CD14-positive monocyte (primary cell): Measurements from ENCODE around the gene VAT1. TPM values are rescaled to one million over a fixed set of nuclear protein-coding genes. Genes with fewer than 3 reads are reported as not detected.
A peak's percentile ranks its signal among the peaks of the same experiment; 100 is the strongest.

Source experiments
- DNase-seq, 3 donors: peaks; one replicate each; pipeline ENCODE4 v3.0.0-alpha.2; 2011 to 2022
- H2AFZ ChIP-seq: 2 replicates; pipeline ENCODE4 v1.6.0; 2012; ENCODE audit warnings: mild to moderate bottlenecking, low read depth, low read length, inconsistent platforms; ENCODE audit not compliant: insufficient read depth, poor library complexity, severe bottlenecking
- H3K27ac ChIP-seq, 2 donors: 1 replicate in 1 of 2; 2 replicates in 1 of 2; pipeline ENCODE4 v1.5.1; 2012 to 2013; ENCODE audit warnings: low read length in 2 of 2, control low read depth in 1 of 2, inconsistent platforms in 1 of 2, low read depth in 1 of 2, mild to moderate bottlenecking in 1 of 2
- H3K27me3 ChIP-seq, 2 donors: one replicate each; pipeline versions ENCODE4 v1.6.0 to v1.6.1; 2011 to 2013; ENCODE audit warnings: low read length in 2 of 2; ENCODE audit not compliant: control insufficient read depth in 2 of 2, insufficient read depth in 2 of 2
- H3K36me3 ChIP-seq, 2 donors: replicated peaks in 1 of 2; 1 replicate in 1 of 2; 2 replicates in 1 of 2; pipeline versions ENCODE4 v1.5.1 to v1.6.1; 2012 to 2013; ENCODE audit warnings: low read length in 2 of 2, control low read depth in 1 of 2, inconsistent platforms in 1 of 2, mild to moderate bottlenecking in 1 of 2; ENCODE audit not compliant: insufficient read depth in 2 of 2, control insufficient read depth in 1 of 2
- H3K4me1 ChIP-seq, 2 donors: 1 replicate in 1 of 2; 2 replicates in 1 of 2; pipeline versions ENCODE4 v1.5.1 to v1.6.1; 2012 to 2013; ENCODE audit warnings: low read length in 2 of 2, control low read depth in 1 of 2, inconsistent platforms in 1 of 2, mild to moderate bottlenecking in 1 of 2, moderate library complexity in 1 of 2; ENCODE audit not compliant: insufficient read depth in 2 of 2, control insufficient read depth in 1 of 2
- H3K4me2 ChIP-seq: replicated peaks from 2 replicates; pipeline ENCODE3; 2012; ENCODE audit warnings: low read length, moderate library complexity, mild to moderate bottlenecking; ENCODE audit not compliant: poor library complexity, severe bottlenecking; ENCODE audit errors: extremely low read depth
- H3K4me3 ChIP-seq, 3 experiments: fragments of 200-600 bp in 1 of 3; sonication (generic) in 1 of 3; replicated peaks in 1 of 3; 1 replicate in 2 of 3; 2 replicates in 1 of 3; pipeline ENCODE4 v1.5.1; 2011 to 2013; ENCODE audit warnings: low read length in 3 of 3, mild to moderate bottlenecking in 3 of 3, control low read depth in 2 of 3, low read depth in 2 of 3, inconsistent platforms in 1 of 3, moderate library complexity in 1 of 3
- H3K79me2 ChIP-seq: 2 replicates; pipeline ENCODE4 v1.6.0; 2012; ENCODE audit warnings: mild to moderate bottlenecking, control low read depth, inconsistent platforms, low read length, moderate library complexity; ENCODE audit not compliant: insufficient read depth
- H3K9ac ChIP-seq: 2 replicates; pipeline ENCODE4 v1.6.0; 2017; ENCODE audit warnings: low read length, mild to moderate bottlenecking; ENCODE audit not compliant: insufficient read depth, poor library complexity, severe bottlenecking
- H3K9me3 ChIP-seq, 2 donors: replicated peaks in 1 of 2; 1 replicate in 1 of 2; 2 replicates in 1 of 2; pipeline versions ENCODE4 v1.5.1 to v1.6.1; 2012 to 2013; ENCODE audit warnings: low read length in 2 of 2, control low read depth in 1 of 2; ENCODE audit not compliant: control insufficient read depth in 1 of 2, insufficient read depth in 1 of 2
- H4K20me1 ChIP-seq: 2 replicates; pipeline ENCODE4 v1.6.0; 2012; ENCODE audit warnings: mild to moderate bottlenecking, low read length, control low read depth, moderate library complexity; ENCODE audit not compliant: insufficient read depth
- H3K27ac Mint-ChIP-seq, 7 donors: one replicate each; pipeline ENCODE4 v1.8.0; 2020; ENCODE audit warnings: mild to moderate bottlenecking in 7 of 7, mixed read lengths in 7 of 7, moderate library complexity in 6 of 7, inconsistent platforms in 2 of 7
- H3K27me3 Mint-ChIP-seq, 3 donors: one replicate each; pipeline ENCODE4 v1.8.0; 2021 to 2022; ENCODE audit warnings: low read depth in 3 of 3, mild to moderate bottlenecking in 3 of 3, mixed read lengths in 3 of 3, moderate library complexity in 3 of 3, inconsistent platforms in 1 of 3
- H3K36me3 Mint-ChIP-seq, 2 donors: one replicate each; pipeline ENCODE4 v1.8.0; 2020; ENCODE audit warnings: mixed read lengths in 2 of 2, inconsistent platforms in 1 of 2, mild to moderate bottlenecking in 1 of 2
- H3K4me1 Mint-ChIP-seq: one replicate; pipeline ENCODE4 v1.8.0; 2020; ENCODE audit warnings: mild to moderate bottlenecking, mixed read lengths
- H3K4me3 Mint-ChIP-seq, 2 donors: one replicate each; pipeline ENCODE4 v1.8.0; 2020; ENCODE audit warnings: mild to moderate bottlenecking in 2 of 2, mixed read lengths in 2 of 2, moderate library complexity in 1 of 2
- H3K9me3 Mint-ChIP-seq, 7 donors: one replicate each; pipeline ENCODE4 v1.8.0; 2020 to 2022; ENCODE audit warnings: mixed read lengths in 7 of 7, mild to moderate bottlenecking in 6 of 7, moderate library complexity in 6 of 7, inconsistent platforms in 2 of 7
- WGBS: methylation state at CpG from one replicate; pipeline ENCODE4 v1.1.5; 2013; ENCODE audit warnings: missing lambda C conversion rate; ENCODE audit not compliant: insufficient coverage; 5-methylcytosine and 5-hydroxymethylcytosine counted together
- intact Hi-C, 2 donors: fragments of 100-400 bp; cut with micrococcal nuclease; formaldehyde crosslinking; loops; one replicate each; pipeline versions ENCODE4 v1.15.0 to v1.15.1; 2023
- polyA plus RNA-seq, 3 donors: library from polyadenylated mRNA; depleted of rRNA in 1 of 3; unstranded in 2 of 3; stranded (reverse) in 1 of 3; fragments of 300-500 nt in 2 of 3; fragments of >200 nt in 1 of 3; fragmentation: Illumina TruSeq in 2 of 3; gene quantifications; 1 replicate in 2 of 3; 2 replicates in 1 of 3; pipeline ENCODE4 v1.2.3, GENCODE V29; 2012 to 2021
- TF ChIP-seq, protein P1 (sequence below): fragments of 200-600 bp; IDR thresholded peaks from one replicate; pipeline ENCODE4 v1.8.0; 2022; ENCODE audit warnings: antibody characterized with exemption, mild to moderate bottlenecking

The VAT1 gene
- polyA plus RNA-seq, 3 donors, result 12.7 to 39.5 (median 38.0) TPM

DNA sequence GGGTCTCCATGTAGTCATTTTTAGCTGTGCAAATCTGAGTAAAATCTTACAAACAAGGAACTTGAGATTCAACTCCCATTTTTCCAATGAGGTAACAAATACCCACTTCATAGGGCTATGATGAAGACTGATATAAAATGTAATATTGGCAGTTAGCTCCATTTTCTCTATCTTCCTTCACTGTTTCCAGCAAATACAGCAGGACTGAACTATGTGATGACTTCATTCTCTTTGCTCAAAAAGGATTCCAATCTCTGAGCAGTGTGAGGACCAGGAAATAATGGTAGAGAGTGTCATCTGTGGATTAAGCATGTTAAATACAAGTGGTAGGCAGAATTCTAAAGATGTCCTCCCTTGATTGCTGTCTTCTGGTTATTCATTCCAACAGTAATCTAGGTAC is 21.1 kb upstream of the VAT1 start:
- Mint-ChIP-seq H3K36me3 (peaks cover 23 to 40% of the 10 kb centered on the region in 2 donors), H3K27me3 (no peaks in the 10 kb centered on the region), H3K9me3 (no peaks in the 10 kb centered on the region), H3K4me1 (no peaks in the 10 kb centered on the region), H3K27ac (no peak overlapping the region), H3K4me3 (no peak overlapping the region)
- Histone ChIP-seq H3K27me3 (no peaks in the 10 kb centered on the region), H3K4me1 (no peaks in the 10 kb centered on the region), H3K36me3 (peaks cover 0 to 32% of the 10 kb centered on the region in 2 donors), H4K20me1 (no peaks in the 10 kb centered on the region), H3K9ac (no peak overlapping the region), H3K79me2 (no peaks in the 10 kb centered on the region), H3K9me3 (no peaks in the 10 kb centered on the region), H3K4me3 (no peak overlapping the region), H3K4me2 (no peak overlapping the region), H3K27ac (peak overlapping the region in 1 of 2 donors; percentile 13), H2AFZ (no peak overlapping the region)
- intact Hi-C loops, result no loop called here
- TF ChIP-seq, protein P1, sequence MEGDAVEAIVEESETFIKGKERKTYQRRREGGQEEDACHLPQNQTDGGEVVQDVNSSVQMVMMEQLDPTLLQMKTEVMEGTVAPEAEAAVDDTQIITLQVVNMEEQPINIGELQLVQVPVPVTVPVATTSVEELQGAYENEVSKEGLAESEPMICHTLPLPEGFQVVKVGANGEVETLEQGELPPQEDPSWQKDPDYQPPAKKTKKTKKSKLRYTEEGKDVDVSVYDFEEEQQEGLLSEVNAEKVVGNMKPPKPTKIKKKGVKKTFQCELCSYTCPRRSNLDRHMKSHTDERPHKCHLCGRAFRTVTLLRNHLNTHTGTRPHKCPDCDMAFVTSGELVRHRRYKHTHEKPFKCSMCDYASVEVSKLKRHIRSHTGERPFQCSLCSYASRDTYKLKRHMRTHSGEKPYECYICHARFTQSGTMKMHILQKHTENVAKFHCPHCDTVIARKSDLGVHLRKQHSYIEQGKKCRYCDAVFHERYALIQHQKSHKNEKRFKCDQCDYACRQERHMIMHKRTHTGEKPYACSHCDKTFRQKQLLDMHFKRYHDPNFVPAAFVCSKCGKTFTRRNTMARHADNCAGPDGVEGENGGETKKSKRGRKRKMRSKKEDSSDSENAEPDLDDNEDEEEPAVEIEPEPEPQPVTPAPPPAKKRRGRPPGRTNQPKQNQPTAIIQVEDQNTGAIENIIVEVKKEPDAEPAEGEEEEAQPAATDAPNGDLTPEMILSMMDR, result no peak
- DNase-seq, result no peak

DNA sequence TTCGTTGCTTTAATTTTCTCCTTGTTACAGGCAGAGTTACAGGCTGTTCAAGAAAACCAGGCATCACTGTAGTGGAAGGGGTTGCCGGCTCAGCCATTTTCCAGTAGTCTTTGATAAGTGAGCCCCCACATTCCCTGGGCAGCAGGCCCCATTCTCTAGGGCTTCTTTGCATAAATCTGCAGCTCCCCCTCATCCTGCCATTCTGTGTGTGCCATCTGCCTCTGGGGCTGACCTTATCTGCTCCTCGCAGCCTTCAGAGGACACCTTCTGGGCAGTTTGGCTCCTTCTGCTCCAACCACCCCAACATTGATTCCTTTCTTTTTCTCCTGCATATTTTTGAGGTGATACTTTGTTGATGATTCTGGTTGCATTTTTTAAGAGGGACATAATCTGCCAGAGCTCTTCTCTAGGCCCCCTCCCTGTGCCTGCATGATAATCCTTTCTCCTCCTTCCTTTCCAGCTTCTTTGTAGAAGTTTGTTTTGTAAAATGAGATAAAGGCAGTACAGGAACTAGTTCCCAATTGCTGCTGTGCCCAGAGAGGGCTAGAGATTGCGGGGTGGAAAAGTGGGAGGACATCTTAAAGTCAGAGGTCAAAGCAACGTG is 19.9 kb upstream of the VAT1 start:
- Histone ChIP-seq H3K4me2 (no peak overlapping the region), H3K27ac (no peak overlapping the region), H2AFZ (no peak overlapping the region), H3K9ac (no peak overlapping the region), H3K36me3 (peaks cover 0 to 26% of the 10 kb centered on the region in 2 donors), H4K20me1 (no peaks in the 10 kb centered on the region), H3K4me1 (no peaks in the 10 kb centered on the region), H3K9me3 (no peaks in the 10 kb centered on the region), H3K79me2 (no peaks in the 10 kb centered on the region), H3K4me3 (no peak overlapping the region), H3K27me3 (no peaks in the 10 kb centered on the region)
- DNase-seq, result no peak
- Mint-ChIP-seq H3K4me3 (no peak overlapping the region), H3K9me3 (no peaks in the 10 kb centered on the region), H3K4me1 (no peaks in the 10 kb centered on the region), H3K36me3 (peaks cover 20 to 30% of the 10 kb centered on the region in 2 donors), H3K27ac (peak overlapping the region in 1 of 7 donors; percentile 65), H3K27me3 (no peaks in the 10 kb centered on the region)
- TF ChIP-seq, protein P1, result no peak
- intact Hi-C loops, result no loop called here
- WGBS, result 94% methylated on average over 3 of the region's 5 CpGs
